Epithelial cell of proximal tubule (primary cell): ENCODE data around the gene FPR2. TPM values are rescaled to one million over a fixed set of nuclear protein-coding genes. Genes with fewer than 3 reads are reported as not detected.

ENCODE experiments used
- DNase-seq: peaks from one replicate; pipeline ENCODE4 v3.0.0-alpha.2; 2011; ENCODE audit warnings: low read depth
- H3K4me3 ChIP-seq: 2 replicates; pipeline ENCODE4 v1.5.1; 2011; ENCODE audit warnings: low read depth, mild to moderate bottlenecking, low read length
- CTCF ChIP-seq: conservative IDR thresholded peaks from 2 replicates; pipeline ENCODE4 v1.5.1; 2012; ENCODE audit warnings: low read depth, mild to moderate bottlenecking, low read length
- total RNA-seq: library from RNA; depleted of rRNA; stranded (reverse); fragments of >200 nt; gene quantifications from 2 replicates; pipeline ENCODE4 v1.2.3, GENCODE V29; 2015

FPR2 gene
- total RNA-seq, 1 donor from 2014 or later: not detected

GRCh38 chr19:51816711-51817110 lies 55.7 kb downstream of the FPR2 start:
- no peak for DNase-seq
- no peak for TF ChIP-seq CTCF
- no peak overlapping the region for H3K4me3 ChIP-seq

GRCh38 chr19:51820011-51820410 lies 59.0 kb downstream of the FPR2 start:
- no peak for TF ChIP-seq CTCF
- H3K4me3 ChIP-seq: no peak overlapping the region
- no peak for DNase-seq

Other genes with a start within 250 kb of the FPR2 start
- not detected in 2 replicates for gene SIGLEC6, start 229.5 kb upstream of the FPR2 start, total RNA-seq
- gene ZNF175, start 189.9 kb upstream of the FPR2 start, total RNA-seq: 1.7 and 4.2 TPM in 2 replicates
- not detected in 2 replicates for gene SIGLEC5, start 130.8 kb upstream of the FPR2 start, total RNA-seq
- not detected in 2 replicates for gene SIGLEC14, start 114.4 kb upstream of the FPR2 start, total RNA-seq
- gene SPACA6, start 67.8 kb upstream of the FPR2 start, total RNA-seq: 4.7 and 4.9 TPM in 2 replicates
- gene HAS1, start 37.2 kb upstream of the FPR2 start, total RNA-seq: 0.35 TPM in 1 of 2 replicates, not detected in the other
- gene FPR1, start 9.3 kb upstream of the FPR2 start, total RNA-seq: 0.22 TPM in 1 of 2 replicates, not detected in the other
- gene FPR3, start 34.0 kb downstream of the FPR2 start, total RNA-seq: not detected in 2 replicates
- gene ZNF577, start 126.8 kb downstream of the FPR2 start, total RNA-seq: 2.2 TPM in 2 replicates
- gene ZNF649, start 143.8 kb downstream of the FPR2 start, total RNA-seq: 5.4 and 15.6 TPM in 2 replicates
- 5.5 and 8.3 TPM in 2 replicates for gene ZNF613, start 166.3 kb downstream of the FPR2 start, total RNA-seq
- 2.7 and 4.3 TPM in 2 replicates for gene ZNF350, start 225.7 kb downstream of the FPR2 start, total RNA-seq
- 2.7 and 7.0 TPM in 2 replicates for gene ZNF615, start 247.0 kb downstream of the FPR2 start, total RNA-seq